ENCODE data around the gene EFCAB8.

GRCh38 chr20:32990426-32990825 is 131.7 kb downstream of the EFCAB8 start:
- TF ChIP-seq POLR2A (IDR thresholded peaks at IDR 0.05) = no peak
- TF ChIP-seq, protein P1, sequence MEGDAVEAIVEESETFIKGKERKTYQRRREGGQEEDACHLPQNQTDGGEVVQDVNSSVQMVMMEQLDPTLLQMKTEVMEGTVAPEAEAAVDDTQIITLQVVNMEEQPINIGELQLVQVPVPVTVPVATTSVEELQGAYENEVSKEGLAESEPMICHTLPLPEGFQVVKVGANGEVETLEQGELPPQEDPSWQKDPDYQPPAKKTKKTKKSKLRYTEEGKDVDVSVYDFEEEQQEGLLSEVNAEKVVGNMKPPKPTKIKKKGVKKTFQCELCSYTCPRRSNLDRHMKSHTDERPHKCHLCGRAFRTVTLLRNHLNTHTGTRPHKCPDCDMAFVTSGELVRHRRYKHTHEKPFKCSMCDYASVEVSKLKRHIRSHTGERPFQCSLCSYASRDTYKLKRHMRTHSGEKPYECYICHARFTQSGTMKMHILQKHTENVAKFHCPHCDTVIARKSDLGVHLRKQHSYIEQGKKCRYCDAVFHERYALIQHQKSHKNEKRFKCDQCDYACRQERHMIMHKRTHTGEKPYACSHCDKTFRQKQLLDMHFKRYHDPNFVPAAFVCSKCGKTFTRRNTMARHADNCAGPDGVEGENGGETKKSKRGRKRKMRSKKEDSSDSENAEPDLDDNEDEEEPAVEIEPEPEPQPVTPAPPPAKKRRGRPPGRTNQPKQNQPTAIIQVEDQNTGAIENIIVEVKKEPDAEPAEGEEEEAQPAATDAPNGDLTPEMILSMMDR (IDR thresholded peaks at IDR 0.05) = no peak

All from vagina (tissue), 2 donors.